GM19035 (cell line): ENCODE measurements around the gene NUBP2.

Source experiments
- ATAC-seq: cut with Tn5 transposase; IDR thresholded peaks from one replicate; pipeline ENCODE4 v1.9.1; 2021; ENCODE audit not compliant: unreplicated experiment

The NUBP2 gene

DNA sequence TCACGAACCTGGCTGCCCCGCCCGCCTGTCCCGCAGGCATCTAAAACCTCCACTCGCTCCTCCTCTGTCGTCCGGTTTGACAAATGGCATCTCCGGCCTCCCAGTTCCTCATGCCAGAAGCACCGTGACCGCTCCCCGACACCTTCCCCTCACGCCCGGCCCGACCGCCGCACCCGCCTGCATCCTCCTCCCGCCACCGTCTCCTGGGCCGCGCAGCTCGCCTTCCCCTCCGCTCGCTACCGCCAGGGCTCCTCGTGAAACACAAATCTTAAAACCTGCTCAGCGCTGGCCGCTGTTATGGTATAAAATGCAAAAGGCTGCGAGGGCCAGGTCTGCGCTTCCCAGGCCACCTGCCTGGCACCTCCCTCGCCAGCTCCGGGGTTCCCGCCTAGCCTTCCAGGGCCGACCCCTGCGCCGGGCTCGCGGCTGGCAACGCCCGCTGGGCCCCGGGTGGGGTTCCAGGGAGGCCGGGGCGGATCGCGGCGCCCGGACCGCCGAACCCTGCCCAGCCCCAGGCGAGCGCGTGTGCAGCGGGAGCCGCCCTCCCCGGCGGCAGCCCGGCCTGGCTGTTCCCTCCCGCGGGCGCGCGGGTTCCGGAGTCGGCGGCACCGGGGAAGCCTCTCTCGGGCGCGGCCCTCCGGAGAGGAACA lies 877 bp upstream of the NUBP2 start:
- peak; percentile 1 for ATAC-seq

DNA sequence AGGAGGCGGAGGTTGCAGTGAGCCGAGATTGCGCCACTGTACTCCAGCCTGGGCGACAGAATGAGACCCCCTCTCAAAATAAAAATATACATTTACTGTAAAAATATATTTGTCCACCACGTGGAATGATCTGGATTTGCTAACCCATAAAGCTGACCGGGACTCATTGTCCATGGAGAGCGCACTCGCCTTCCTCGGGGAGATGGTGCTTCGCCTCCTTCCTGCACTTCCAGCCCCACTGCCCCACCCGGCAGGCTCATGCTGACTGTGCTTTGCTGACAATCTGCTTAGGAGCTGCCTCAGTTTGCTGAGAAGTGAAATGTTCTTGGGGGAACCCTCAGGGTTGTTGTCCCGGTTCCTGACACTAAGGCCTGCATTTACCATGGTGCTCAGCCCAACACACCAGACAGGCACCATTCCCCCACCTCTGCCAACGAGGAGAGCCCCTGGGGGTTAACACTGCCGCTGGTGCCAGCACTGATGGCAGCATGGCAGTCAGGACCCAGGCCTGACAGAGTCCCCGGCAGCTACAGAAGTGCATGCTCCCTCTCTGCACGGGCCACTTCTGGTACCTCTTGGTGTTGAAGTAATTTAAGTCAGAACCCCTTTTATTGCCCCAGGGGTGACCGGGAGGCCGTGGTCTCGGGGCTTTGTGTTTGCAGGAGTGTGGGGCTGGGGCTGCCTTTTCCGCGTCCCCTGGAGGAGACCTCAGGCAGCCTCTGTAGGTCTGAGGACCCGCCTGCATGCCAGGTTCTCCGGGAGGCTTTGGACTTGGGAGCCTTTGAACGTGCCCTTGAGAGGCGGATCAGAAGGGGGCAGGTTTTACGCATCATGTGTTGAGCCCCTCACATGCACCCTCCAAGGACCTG lies 2.5 kb downstream of the NUBP2 start:
- no peak for ATAC-seq

DNA sequence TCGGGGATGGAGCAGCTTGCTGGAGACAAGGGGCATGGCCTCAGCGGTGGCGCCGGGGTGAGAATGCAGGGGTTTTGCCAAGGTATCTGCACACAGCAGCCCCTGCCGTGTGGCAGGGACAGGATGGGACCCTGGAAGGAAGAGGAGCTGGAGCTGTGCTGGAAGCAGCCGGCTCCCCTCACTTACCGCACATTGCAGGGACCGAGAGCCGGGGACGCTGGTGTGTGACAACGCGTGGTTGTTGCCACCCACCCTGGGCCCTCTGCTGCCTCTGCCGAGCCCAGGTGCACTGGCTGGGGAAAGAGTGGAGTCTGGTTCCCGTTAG lies 3.0 kb downstream of the NUBP2 start:
- ATAC-seq, result no peak

DNA sequence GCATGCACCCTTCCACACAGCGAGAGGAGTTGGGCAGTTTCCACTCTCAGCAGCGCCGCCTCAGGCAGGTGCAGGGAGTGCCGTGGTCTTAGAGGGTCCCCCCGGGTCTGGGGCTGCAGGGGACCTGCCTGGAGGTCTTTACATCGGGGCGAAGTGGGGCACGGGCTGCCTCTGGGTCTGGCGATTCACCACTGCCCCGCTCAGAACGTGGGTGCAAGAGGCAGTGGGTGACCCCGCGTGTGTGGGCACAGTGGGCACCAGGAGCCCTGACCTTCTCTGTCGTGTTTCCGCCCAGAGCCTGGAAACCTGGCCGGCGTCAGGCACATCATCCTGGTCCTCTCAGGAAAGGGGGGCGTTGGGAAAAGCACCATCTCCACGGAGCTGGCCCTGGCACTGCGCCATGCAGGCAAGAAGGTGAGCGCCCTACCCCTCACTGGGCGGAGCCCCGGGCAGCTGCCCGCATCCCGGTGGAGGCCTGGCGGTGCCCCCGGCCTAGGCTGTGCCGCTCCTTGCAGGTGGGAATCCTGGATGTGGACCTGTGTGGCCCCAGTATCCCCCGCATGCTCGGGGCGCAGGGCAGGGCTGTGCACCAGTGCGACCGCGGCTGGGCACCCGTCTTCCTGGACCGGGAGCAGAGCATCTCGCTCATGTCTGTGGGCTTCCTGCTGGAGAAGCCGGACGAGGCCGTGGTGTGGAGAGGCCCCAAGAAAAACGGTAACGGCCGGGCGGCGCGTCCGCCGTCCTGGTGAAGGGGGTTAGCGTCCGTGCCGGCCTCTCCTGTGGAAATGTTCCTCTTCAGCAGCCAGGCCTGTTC lies 3.7 kb downstream of the NUBP2 start:
- no peak for ATAC-seq

DNA sequence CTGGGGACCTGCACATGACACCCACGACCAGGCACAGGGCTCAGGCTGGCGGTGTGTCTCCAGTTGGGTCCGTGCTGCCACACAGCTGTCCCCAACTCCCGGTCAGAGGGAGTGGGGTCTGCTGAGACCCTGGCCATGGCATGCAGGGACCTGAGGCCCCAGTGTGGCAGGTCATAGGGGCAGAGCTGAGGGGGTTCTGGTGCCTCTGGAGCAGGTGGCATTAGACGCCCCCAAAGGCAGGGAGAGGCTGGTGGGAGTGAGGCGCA lies 4.2 kb downstream of the NUBP2 start:
- no peak for ATAC-seq

DNA sequence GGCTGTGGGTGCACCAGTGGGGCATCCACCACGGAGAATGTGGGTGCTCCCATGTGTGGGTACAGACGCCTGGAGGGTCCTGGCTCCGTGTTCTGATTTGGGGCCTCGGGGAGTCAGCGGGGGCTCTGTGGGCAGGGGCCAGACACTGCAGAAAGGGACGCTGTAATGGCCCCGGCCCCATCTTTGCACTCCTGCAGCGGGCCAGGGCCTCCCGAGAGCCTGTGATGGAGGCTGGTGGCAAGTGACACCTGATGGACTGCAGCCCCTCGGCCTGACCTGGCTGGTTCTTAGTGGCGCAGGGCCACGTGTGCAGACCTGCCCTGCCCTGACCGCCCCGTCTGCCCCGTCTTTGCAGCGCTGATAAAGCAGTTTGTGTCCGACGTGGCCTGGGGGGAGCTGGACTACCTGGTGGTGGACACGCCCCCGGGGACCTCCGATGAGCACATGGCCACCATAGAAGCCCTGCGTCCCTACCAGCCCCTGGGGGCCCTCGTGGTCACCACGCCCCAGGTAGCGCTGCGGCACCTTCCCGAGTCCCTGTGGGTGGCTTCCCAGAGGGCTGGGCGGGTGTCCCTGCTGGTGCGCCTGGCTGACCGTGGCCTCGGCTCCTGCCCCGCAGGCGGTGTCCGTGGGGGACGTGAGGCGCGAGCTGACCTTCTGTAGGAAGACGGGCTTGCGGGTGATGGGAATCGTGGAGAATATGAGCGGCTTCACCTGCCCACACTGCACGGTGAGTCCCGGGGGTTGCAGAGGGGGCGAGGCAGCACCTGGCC lies 4.7 kb downstream of the NUBP2 start:
- no peak for ATAC-seq

DNA sequence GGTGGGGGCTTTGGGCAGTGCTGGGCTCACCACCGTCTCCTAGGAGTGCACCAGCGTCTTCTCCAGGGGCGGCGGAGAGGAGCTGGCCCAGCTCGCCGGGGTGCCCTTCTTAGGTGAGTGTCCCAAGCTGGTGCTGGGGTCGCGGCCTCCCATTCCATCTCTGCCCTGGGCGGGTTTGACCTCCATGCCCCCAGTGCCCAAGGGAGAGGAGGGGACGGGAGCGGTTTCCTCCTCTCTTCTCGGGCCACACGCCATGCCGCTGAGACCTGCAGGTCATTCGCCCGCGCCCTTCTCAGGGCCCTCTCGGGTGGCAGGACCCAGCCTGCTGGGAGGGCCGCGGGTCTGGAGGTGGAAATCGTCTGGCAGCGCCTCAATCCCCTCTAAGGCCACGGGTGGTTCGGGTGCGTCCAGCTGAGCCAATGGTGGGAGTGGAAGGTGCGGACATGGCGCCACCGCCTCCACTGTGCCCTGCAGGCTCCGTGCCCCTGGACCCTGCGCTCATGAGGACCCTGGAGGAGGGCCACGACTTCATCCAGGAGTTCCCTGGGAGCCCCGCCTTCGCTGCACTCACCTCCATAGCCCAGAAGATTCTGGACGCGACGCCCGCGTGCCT lies 5.4 kb downstream of the NUBP2 start:
- ATAC-seq, result no peak

DNA sequence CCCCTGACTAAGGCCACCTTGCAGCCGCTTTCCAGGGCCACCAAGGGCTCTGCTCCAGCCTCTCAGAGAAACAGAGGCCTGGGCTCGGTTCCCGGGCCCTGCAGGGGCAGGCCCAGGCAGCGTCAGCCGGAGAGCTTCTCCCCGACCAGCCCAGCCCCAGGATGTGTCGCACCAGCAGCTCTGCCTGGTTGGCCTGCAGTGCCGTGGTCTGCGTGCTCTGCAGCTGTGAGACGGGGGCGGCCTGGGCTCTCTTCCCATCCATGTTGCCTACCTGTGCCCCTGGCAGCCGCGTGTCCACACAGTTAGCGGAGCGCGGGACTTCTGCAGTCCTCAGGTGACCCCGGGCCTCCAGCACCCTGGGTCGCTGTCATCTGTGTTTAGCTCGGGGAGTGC lies 5.9 kb downstream of the NUBP2 start:
- no peak for ATAC-seq

DNA sequence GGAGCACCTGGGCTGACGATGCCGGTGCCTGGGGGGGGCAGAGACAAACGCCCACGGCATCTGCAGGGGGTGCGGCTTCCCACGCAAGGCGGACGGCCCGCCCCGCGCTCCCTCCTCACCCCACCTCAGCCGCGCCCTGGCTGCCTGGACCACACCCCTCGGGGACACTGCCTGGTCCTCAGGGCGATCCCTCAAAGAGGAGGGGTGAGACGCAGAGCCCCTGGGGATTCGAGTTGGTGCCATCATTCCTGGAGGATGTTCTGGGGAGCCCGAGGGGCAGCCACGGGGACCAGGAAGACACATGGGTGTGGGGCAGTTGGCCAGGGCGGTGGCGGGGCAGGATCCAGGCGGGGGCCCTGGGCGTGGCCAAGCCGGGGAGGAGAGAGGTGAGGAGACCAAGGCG lies 6.9 kb downstream of the NUBP2 start:
- no peak for ATAC-seq

DNA sequence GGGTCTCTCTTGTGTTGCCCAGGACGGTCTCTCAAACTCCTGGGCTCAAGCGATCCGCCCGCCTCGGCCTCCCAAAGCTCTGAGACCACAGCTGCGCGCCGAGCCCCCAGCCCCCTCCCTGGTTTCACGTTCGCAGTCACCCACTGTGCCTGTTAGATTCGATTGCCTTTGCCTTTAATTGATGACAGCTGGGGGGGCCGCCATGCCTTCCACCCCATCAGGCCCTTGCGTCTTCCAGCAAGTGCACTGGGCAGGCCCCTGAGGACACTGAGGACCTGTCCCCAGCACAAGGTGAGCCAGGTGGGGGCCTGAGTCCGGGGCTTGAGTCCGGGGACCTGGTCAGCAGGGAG lies 7.5 kb downstream of the NUBP2 start:
- ATAC-seq, result no peak

DNA sequence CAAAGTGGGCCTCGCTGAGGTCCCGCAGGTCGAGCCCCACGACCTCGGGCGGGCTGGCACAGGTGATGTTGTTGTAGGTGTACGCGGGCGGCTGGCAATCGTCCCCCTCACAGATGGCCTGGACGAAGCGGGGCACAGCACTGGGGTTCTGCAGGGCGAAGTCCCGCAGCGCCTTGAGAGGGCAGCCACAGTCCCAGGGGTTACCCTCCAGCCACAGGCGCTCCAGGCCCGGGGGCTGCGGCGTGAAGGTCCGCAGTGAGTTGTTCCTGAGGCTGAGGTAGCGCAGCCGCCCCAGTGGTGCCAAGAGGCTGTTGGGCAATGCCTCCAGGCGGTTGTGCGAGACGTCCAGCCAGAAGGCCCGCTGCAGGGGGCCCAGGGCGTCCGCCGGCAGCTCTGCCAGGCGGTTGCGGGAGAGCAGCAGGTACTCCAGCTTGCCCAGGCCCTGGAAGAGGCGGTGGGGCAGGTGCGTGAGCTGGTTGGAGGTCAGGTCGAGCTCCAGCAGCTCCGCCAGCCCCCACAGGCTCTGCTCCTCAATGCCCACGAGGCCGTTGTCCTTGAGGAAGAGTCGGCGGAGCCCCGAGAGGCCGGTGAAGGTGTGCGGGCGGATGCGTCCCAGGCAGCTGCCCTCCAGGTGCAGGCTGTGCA lies 8.0 kb downstream of the NUBP2 start:
- ATAC-seq, result no peak

DNA sequence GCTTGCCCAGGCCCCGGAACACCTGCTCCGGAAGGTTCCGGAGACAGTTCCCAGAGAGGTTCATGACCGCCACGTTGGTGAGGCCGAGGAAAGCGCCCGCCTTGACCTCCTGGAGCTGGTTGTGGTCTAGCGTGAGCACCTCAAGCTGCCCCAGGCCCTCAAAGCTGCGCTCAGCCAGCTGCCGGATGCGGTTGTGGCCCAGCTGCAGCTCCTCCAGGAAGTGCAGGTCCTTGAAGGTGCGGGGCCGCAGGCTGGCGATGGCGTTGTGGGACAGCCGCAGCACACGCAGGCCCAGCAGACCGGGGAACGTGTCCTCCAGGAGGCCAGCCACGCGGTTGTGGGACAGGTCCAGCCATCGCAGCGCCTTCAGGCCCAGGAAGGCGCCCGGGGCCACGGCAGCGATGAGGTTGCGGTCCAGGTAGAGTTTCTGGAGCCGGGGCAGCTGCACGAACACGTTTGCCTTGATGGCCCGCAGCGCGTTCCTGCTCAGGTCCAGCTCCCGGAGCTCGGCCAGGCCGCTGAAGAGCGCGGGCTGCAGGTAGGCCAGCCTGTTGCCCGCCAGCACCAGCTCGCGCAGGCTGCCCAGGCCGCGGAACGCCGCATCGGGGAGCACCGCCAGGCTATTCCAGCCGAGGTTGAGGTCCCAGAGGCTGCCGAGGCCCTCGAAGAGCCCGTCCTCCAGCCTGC lies 8.6 kb downstream of the NUBP2 start:
- ATAC-seq, result no peak

DNA sequence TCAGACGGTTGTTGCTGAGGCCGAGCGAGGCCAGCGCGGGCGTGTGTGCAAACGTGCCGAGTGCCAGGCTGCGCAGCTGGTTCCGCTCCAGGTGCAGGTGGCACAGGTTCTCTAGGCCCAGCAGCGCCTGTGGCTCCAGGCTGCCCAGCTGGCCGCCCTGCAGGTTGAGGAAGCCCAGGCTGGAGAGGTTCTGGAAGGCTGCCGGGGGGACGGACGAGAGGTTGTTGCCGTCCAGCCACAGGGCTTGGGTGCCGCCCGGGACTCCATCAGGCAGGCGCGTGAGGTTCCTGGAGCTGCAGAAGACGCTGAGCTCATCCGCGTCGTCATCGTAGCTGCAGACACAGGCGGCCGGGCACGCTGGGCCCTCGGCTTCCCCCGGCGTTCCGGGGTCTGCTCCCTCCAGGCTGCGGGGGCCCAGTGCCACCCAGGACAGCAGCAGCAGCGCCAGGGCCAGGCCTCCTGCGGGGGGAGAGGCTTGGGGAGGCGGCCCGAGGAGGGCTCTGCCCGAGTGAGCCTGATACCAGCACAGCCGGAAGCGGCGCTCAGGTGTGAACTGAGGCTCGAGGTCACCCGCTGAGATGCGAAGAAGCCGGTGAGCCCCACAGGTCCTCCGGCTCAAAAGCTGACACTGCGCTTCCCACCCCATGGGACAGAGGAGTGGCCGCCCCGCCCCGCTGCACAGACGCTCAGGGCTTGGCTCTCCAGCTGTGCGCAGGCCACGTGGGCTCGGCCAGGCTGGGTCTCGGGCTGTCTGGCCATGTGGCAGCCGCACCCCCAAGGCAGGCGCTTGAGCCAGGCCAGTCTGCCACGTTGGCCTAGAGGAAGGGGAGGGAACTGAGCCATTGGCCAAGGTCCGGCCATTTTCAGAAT lies 9.4 kb downstream of the NUBP2 start:
- ATAC-seq, result no peak

DNA sequence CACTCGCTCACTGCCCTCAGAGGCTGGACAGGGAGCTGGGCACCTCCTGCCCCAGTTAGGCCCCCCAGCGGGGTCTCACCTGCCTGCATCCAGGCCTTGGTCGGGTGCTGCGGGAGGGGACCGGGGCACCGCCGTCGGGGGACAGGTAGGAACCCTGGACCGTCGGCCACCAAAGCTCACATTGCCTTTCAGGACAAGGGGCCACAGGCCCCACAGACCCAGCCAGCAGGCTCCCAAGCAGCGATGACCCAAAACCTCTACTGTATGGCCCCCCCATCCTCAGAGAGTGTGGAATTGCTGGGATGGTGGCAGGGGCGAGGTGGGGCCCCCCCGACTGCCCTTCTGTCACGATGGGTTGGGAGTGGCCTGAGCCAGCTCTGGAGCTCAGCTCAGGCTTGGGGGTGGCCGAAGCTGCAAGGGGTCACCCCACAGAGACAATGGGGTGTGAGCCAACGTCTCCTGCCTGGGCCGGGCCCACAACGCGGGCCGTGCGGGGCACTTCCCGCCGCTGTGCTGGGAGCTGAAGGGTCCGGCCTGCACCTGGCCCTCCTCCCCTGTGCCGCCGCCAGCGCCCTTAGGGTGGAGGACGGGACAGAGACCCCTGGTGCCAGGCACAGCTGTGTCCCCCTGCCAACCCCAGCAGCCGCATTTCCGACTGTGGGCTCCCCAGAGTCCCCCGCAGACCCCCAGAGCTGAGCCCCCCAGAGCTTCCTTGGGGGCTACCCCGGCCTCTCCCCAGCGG lies 10.2 kb downstream of the NUBP2 start:
- ATAC-seq, result no peak

DNA sequence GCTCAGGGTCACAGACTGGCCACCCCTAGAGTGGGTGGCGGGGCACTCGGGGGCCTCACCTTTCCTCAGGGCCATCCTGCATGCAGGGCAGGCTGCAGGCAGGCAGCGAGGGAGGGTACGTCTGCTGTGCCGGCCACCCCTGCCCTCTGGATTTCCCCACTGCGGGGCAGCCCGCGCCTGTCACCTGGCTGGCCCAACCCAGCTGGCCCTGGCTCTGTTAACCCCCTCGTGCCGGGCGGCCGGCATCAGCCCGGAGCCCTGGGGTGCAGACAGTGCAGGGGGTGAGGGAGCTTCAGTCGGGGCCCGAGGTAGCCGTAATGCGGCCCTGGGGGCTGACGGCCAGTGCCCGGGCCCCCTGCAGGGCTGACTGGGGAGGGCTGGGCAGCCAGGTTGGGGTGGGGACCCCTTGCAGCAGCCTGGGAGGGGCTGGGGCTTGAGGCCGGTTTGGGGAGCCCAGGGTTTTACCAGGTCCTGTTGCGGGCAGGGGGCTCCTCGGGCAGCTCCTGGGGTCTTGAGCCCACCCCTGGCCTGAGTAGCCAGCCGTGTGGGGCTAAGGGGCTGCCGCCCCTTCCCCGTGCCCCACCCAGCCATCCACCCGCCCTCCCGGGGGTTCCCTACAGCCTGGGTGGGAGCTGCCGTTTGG lies 10.9 kb downstream of the NUBP2 start, which contains the start of gene IGFALS:
TSS of gene IGFALS (minus strand) at position 128 of the 643 bp plus-strand sequence. CDS start at position 75, 53 bp downstream.
- ATAC-seq, result no peak

DNA sequence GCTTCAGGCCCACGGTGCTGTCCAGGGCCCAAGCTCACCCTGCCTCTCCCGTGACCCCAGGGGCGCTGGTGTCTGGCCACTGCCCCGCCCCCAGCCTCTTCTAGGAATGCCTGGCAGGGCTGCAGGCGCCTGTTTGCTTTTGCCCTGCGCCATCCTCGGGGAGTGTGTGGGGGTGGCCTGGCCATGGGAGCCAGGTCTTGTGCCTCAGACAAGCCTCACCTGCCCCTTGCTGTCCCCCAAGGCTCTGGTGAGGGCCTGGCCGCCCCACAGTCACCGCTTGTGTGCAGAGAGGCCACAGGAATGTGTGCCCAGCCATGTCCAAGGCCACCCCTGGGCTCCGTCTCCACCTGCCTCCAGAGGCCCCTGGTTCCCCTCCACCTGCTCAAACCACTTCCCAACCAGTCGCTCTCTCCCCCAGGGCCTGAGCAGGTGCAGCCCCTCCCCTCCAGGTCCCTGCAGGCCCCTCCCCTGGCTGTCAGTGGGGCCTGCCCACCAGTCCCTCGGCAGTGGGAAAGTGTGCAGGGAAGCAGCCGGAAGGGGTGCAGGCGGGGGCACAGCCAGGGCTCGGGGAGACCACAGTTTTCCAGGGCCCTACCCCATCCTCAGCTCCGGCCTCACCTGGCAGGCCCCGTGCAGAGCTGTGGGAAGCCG lies 11.6 kb downstream of the NUBP2 start:
- ATAC-seq, result no peak
